Stomach smooth muscle (tissue), 2 donors: ENCODE results near the gene LGI2.

Source experiments
- H3K27ac ChIP-seq: one replicate; pipeline ENCODE4 v1.7.0; 2013; ENCODE audit warnings: mild to moderate bottlenecking, low read length, inconsistent platforms
- H3K27me3 ChIP-seq, 2 donors: one replicate each; pipeline ENCODE4 v1.7.0; 2013; ENCODE audit warnings: low read length in 2 of 2; ENCODE audit not compliant: insufficient read depth in 2 of 2, control insufficient read depth in 1 of 2
- H3K36me3 ChIP-seq, 2 donors: one replicate each; pipeline ENCODE4 v1.7.0; 2013; ENCODE audit warnings: low read length in 2 of 2; ENCODE audit not compliant: control insufficient read depth in 2 of 2, insufficient read depth in 2 of 2
- H3K4me1 ChIP-seq: one replicate; pipeline ENCODE4 v1.7.0; 2013; ENCODE audit warnings: low read length; ENCODE audit not compliant: control insufficient read depth, insufficient read depth
- H3K4me3 ChIP-seq, 2 donors: one replicate each; pipeline ENCODE4 v1.7.0; 2013; ENCODE audit warnings: low read length in 2 of 2
- H3K9ac ChIP-seq, 2 donors: one replicate each; pipeline ENCODE4 v1.7.0; 2013; ENCODE audit warnings: low read length in 2 of 2, mild to moderate bottlenecking in 1 of 2
- H3K9me3 ChIP-seq, 2 donors: one replicate each; pipeline ENCODE4 v1.7.0; 2013; ENCODE audit warnings: low read length in 2 of 2; ENCODE audit not compliant: control insufficient read depth in 2 of 2
- donor health status: healthy.
- donor health status: Pancreatic carcinoma.

The LGI2 gene

DNA sequence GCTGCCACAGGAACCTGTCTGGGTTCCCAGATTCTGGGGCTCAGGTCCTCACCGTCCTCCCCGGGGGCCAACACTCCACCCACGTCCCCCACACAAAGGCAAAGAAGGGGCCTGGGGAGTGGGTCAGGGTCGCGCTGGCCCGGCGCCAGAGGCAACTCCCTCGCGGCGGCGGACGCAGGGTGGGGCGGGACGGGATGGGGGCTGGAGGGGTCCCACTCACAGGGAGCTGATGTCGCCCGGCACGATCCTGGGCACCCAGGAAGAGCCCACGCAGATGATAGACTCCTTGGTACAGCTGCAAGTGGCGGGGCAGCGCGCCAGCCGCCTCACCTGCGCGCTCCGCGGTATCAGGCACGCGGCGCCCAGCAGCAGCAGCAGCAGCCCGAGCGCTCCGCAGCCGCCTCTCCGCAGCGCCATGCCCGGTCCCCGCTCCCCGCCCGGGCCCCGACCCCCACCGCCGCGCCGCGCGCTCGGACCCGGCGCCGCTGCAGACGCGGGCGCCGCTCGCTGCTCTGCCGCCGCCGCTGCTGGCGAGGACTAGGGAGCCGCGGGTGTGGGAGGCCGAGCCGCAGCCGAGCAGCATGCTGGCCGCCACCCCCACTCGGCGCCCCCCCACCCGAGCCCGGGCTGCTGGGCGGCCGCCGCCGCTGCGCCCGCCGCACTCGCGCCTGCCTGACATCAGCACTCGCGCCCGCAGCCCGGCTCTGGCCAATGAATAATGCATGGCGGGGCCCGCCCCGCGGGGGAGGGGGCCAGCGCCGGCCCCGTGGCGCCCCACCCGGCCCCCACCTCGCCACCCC is at the start of gene LGI2:
LGI2 (minus strand) TSS at position 670 of the 800 bp plus-strand sequence; CDS start at position 417, 253 bp downstream.
- peak within 1 kb of the TSS; percentile 73 to 75 for H3K4me3 ChIP-seq
- peaks cover 0 to 14% of the 10 kb centered on the region in 2 donors for H3K36me3 ChIP-seq
- H3K27ac ChIP-seq, result peak within 1 kb of the TSS; percentile 60
- H3K9ac ChIP-seq, result peak within 1 kb of the TSS; percentile 44 to 51
- H3K27me3 ChIP-seq, result no peaks in the 10 kb centered on the region
- H3K9me3 ChIP-seq, result no peaks in the 10 kb centered on the region
- H3K4me1 ChIP-seq, result peaks cover 27% of the 10 kb centered on the region

DNA sequence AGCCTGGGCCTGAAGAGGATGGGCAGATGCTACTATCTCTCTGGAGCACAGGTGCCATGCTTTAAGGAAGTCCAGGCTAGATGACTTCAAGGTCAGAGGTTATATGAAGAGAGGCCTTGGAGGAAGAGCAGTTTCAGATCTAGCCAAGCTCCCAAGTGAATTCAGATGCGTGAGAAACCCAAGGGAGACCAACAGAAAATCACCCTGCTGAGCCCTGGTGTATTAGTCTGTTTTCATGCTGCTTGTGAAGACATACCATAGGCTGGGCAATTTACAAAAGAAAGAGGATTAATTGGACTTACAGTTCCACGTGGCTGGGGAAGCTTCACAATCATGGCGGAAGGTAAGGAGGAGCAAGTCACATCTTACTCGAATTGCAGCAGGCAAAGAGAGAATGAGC is 47.8 kb upstream of the LGI2 start:
- Histone ChIP-seq H3K4me1 (no peaks in the 10 kb centered on the region), H3K27ac (no peak overlapping the region), H3K4me3 (no peak overlapping the region), H3K9me3 (no peaks in the 10 kb centered on the region), H3K36me3 (no peaks in the 10 kb centered on the region), H3K27me3 (no peaks in the 10 kb centered on the region), H3K9ac (no peak overlapping the region)

DNA sequence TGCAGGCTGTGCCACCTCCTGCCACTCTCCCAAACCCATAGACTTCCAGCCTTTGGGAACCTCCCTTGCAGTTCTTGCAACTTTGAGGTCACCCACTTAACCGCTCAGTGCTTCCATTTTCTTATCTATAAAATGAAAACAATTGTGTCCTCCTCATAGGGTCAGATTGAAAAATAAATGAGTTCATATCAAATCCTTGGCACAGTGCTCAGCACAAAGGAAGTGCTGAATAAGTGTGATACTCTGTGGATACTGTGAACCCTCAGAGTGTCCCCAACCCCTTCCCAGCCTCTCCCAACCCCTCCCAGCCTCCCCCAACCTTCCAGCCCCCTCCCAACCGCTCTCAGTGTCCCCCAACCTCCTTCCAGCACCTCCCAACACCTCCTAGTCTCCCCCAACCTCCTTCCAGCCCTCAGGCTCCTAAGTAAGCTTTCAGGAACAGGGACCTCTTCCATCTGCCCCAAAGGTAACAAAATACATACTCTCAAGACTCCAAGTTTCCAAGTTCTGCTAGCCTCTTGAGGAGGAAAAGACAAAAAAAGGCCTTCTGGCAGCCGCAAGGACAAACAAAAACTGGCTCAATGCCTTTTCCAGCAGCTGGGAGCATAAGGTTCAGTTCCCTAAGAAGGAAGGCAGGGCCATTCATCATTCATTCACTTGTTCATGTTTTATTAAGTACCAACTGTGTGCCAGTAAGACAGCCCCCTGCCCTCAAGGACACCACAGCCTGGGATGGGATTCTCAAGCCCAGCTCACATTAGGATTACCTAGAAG is 46.1 kb upstream of the LGI2 start:
- H3K27me3 ChIP-seq, result no peaks in the 10 kb centered on the region
- no peaks in the 10 kb centered on the region for H3K9me3 ChIP-seq
- H3K27ac ChIP-seq, result no peak overlapping the region
- H3K4me3 ChIP-seq, result no peak overlapping the region
- H3K36me3 ChIP-seq, result no peaks in the 10 kb centered on the region
- H3K4me1 ChIP-seq, result no peaks in the 10 kb centered on the region
- no peak overlapping the region for H3K9ac ChIP-seq

- Histone ChIP-seq H3K27me3 (no peaks in the 10 kb centered on the region), H3K9ac (no peak overlapping the region), H3K4me1 (no peaks in the 10 kb centered on the region), H3K27ac (no peak overlapping the region), H3K4me3 (no peak overlapping the region), H3K36me3 (no peaks in the 10 kb centered on the region), H3K9me3 (no peaks in the 10 kb centered on the region)
Observed at GRCh38 chr4:25075851-25076250, 45.1 kb upstream of the LGI2 start.

GRCh38 chr4:25075129-25075528 is 44.4 kb upstream of the LGI2 start:
- Histone ChIP-seq H3K4me3 (no peak overlapping the region), H3K27me3 (no peaks in the 10 kb centered on the region), H3K27ac (no peak overlapping the region), H3K9ac (no peak overlapping the region), H3K36me3 (no peaks in the 10 kb centered on the region), H3K9me3 (no peaks in the 10 kb centered on the region), H3K4me1 (no peaks in the 10 kb centered on the region)

DNA sequence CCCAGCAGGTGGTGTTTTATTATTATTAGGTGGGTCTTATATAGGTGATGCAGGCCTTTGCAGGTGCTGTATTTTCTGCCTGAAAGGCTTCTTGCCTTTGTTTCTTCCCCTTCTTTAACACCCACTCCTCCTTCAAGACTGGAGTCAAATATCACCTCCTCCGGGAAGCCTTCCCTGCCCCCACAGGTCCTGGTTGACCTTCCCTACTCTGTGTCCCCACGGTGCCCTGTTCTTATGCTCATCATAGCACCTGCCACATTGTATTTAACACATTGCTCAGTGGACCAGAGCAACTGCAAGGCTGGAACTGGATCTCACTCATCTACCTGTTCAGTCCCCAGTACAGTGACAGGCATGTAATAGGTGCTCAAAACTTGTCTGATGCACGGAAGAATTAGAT is 39.8 kb upstream of the LGI2 start:
- Histone ChIP-seq H3K9me3 (no peaks in the 10 kb centered on the region), H3K27me3 (no peaks in the 10 kb centered on the region), H3K36me3 (no peaks in the 10 kb centered on the region), H3K27ac (no peak overlapping the region), H3K4me1 (no peaks in the 10 kb centered on the region), H3K4me3 (no peak overlapping the region), H3K9ac (no peak overlapping the region)

GRCh38 chr4:25069014-25069413 is 38.3 kb upstream of the LGI2 start:
- no peak overlapping the region for H3K27ac ChIP-seq
- no peak overlapping the region for H3K9ac ChIP-seq
- H3K9me3 ChIP-seq, result no peaks in the 10 kb centered on the region
- no peaks in the 10 kb centered on the region for H3K27me3 ChIP-seq
- no peak overlapping the region for H3K4me3 ChIP-seq
- H3K36me3 ChIP-seq, result no peaks in the 10 kb centered on the region
- H3K4me1 ChIP-seq, result no peaks in the 10 kb centered on the region

- no peaks in the 10 kb centered on the region for H3K36me3 ChIP-seq
- no peak overlapping the region for H3K9ac ChIP-seq
- no peaks in the 10 kb centered on the region for H3K4me1 ChIP-seq
- no peaks in the 10 kb centered on the region for H3K27me3 ChIP-seq
- no peaks in the 10 kb centered on the region for H3K9me3 ChIP-seq
- H3K27ac ChIP-seq, result no peak overlapping the region
- no peak overlapping the region for H3K4me3 ChIP-seq
Observed at GRCh38 chr4:25068386-25068785, 37.6 kb upstream of the LGI2 start.

GRCh38 chr4:25065932-25066590 is 35.3 kb upstream of the LGI2 start:
- Histone ChIP-seq H3K9me3 (no peaks in the 10 kb centered on the region), H3K27ac (no peak overlapping the region), H3K36me3 (no peaks in the 10 kb centered on the region), H3K9ac (no peak overlapping the region), H3K4me1 (no peaks in the 10 kb centered on the region), H3K4me3 (no peak overlapping the region), H3K27me3 (no peaks in the 10 kb centered on the region)

GRCh38 chr4:25065431-25065858 is 34.7 kb upstream of the LGI2 start:
- Histone ChIP-seq H3K27ac (no peak overlapping the region), H3K27me3 (no peaks in the 10 kb centered on the region), H3K9me3 (no peaks in the 10 kb centered on the region), H3K36me3 (no peaks in the 10 kb centered on the region), H3K4me3 (no peak overlapping the region), H3K9ac (no peak overlapping the region), H3K4me1 (no peaks in the 10 kb centered on the region)
